Lower lobe of right lung (tissue), 2 donors: ENCODE data around the gene SSBP2. TPM values are rescaled to one million over a fixed set of nuclear protein-coding genes. Genes with fewer than 3 reads are reported as not detected.
"Not testable (repeated sequence)": the region's sequence is repeated elsewhere in the genome, so short reads cannot be mapped to it uniquely, and the experiment has no call there.

Source experiments
- ATAC-seq, 2 donors: fragments of 200-7000 bp; cut with Tn5 transposase; one replicate each; pipeline ENCODE4 v1.9.1; 2020 to 2022; ENCODE audit warnings: mild to moderate bottlenecking in 2 of 2, moderate library complexity in 2 of 2
- DNase-seq: peaks from one replicate; pipeline ENCODE4 v3.0.0-alpha.2; 2020
- H3K27ac ChIP-seq: fragments of 200-600 bp; one replicate; pipeline ENCODE4 v1.8.0; 2022
- H3K27me3 ChIP-seq: fragments of 200-600 bp; one replicate; pipeline ENCODE4 v1.8.0; 2022; ENCODE audit warnings: low read depth
- H3K36me3 ChIP-seq: fragments of 200-600 bp; one replicate; pipeline ENCODE4 v1.8.0; 2022; ENCODE audit warnings: mild to moderate bottlenecking
- H3K4me1 ChIP-seq: fragments of 200-600 bp; one replicate; pipeline ENCODE4 v1.8.0; 2022
- H3K4me3 ChIP-seq: fragments of 200-600 bp; one replicate; pipeline ENCODE4 v1.8.0; 2022; ENCODE audit warnings: mild to moderate bottlenecking
- H3K9me3 ChIP-seq: fragments of 200-600 bp; one replicate; pipeline ENCODE4 v1.8.0; 2022
- intact Hi-C: fragments of 100-400 bp; cut with DNase I; formaldehyde crosslinking; loops from one replicate; pipeline ENCODE4 v1.11.0; 2022
- total RNA-seq: library from RNA; stranded (reverse); fragmentation: NEBNext Ultra II Directional; extraction: Animal tissue kit (Norgen Biotek cat#: 25700); gene quantifications from one replicate; pipeline ENCODE4 v1.2.1, GENCODE V29; 2021
- TF ChIP-seq, protein P1 (sequence below): fragments of 200-600 bp; IDR thresholded peaks from one replicate; pipeline ENCODE4 v1.8.0; 2022; ENCODE audit warnings: antibody characterized with exemption, mild to moderate bottlenecking
- donor health status: DM: no; HTN: yes; CAD: no; lungs with severe emphysema.

SSBP2 gene
- total RNA-seq, 1 donor from 2014 or later: 41.1 TPM

DNA sequence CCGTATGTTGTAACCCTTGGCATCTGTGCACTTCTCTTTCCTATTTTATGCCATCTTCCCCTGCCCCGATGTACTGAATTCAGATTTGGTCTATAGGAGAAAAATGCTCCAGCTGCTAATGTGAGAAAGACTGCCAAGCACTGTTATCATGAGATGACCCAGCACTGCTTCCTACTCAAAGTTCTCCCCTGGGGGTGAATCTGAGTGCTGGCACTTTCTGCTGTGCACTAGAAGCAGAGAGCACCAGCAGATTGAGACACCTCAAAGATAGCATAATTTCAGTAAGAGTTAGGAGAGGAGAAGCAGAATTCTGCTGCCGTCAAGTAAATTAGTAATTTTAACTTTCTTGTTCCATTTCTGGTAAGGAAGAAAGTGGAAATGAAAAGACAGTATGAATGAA is 264.2 kb downstream of the SSBP2 start:
- TF ChIP-seq, protein P1, sequence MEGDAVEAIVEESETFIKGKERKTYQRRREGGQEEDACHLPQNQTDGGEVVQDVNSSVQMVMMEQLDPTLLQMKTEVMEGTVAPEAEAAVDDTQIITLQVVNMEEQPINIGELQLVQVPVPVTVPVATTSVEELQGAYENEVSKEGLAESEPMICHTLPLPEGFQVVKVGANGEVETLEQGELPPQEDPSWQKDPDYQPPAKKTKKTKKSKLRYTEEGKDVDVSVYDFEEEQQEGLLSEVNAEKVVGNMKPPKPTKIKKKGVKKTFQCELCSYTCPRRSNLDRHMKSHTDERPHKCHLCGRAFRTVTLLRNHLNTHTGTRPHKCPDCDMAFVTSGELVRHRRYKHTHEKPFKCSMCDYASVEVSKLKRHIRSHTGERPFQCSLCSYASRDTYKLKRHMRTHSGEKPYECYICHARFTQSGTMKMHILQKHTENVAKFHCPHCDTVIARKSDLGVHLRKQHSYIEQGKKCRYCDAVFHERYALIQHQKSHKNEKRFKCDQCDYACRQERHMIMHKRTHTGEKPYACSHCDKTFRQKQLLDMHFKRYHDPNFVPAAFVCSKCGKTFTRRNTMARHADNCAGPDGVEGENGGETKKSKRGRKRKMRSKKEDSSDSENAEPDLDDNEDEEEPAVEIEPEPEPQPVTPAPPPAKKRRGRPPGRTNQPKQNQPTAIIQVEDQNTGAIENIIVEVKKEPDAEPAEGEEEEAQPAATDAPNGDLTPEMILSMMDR: no peak
- H3K4me1 ChIP-seq: no peaks in the 10 kb centered on the region
- intact Hi-C loops: no loop called here
- DNase-seq (no peak), ATAC-seq (no peak)
- H3K4me3 ChIP-seq: no peak overlapping the region
- no peaks in the 10 kb centered on the region for H3K36me3 ChIP-seq
- H3K27me3 ChIP-seq: no peaks in the 10 kb centered on the region
- no peak overlapping the region for H3K27ac ChIP-seq
- H3K9me3 ChIP-seq: no peaks in the 10 kb centered on the region

DNA sequence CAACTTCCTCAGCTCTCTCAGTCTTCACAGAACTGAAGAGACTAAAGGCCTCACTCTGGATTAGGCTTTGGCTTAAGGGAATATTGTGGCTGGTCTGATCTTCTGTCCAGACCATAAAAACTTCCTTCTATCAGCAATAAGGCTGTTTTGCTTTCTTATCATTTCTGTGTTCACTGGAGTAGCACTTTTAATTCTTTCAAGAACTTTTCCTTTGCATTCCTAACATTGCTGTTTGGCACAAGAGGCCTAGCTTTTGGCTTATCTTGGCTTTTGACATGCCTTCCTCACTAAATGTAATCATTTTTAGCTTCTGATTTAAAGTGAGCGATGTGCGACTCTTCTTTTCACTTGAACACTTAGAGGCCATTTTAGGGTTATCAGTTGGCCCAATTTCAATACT is 268.3 kb downstream of the SSBP2 start:
- TF ChIP-seq, protein P1: no peak
- Histone ChIP-seq H3K9me3 (no peaks in the 10 kb centered on the region), H3K36me3 (no peaks in the 10 kb centered on the region), H3K27me3 (no peaks in the 10 kb centered on the region), H3K27ac (peak overlapping the region; percentile 5), H3K4me3 (no peak overlapping the region), H3K4me1 (no peaks in the 10 kb centered on the region)
- DNase-seq (no peak), ATAC-seq (peak in 1 of 2 donors; percentile 80)
- intact Hi-C loops: no loop called here

DNA sequence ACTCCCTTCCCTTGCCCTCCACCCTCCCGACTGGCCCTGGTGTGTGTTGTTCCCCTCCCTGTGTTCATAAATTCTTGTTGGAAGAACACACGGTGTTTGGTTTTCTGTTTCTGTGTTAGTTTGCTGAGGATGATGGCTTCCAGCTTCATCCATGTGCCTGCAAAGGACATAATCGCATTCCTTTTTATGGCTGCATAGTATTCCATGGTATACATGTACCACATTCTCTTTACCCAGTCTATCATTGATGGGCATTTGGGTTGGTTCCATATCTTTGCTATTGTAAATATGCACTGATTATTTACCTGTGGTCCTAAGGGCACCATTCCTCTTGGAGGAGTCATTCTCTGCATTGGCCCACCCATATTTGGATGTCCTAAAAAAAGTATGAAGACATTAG is 277.5 kb downstream of the SSBP2 start:
- H3K4me3 ChIP-seq, intact Hi-C loops, H3K27me3 ChIP-seq, H3K27ac ChIP-seq, ATAC-seq, H3K4me1 ChIP-seq, DNase-seq, H3K9me3 ChIP-seq: not testable (repeated sequence)
- H3K36me3 ChIP-seq: peaks cover 17% of the 10 kb centered on the region

DNA sequence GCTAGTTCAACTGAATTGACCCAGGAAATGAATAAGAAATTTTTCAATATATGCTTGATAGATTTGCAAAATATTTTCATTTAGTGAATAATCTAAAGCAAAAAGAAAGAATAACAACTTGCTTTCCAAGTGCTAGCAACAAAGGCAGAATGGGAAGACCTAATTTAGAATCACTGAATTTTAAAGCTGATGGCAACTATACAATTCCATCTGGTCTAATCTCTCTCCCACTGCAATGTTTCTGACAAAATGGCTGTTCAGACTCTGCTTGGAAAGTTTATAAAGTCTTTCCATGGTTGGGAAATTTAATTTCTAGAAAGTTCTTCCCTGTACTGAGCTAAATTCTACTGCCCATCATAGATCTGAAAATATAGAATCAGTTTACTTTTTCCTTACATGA is 281.2 kb downstream of the SSBP2 start:
- no peak for ATAC-seq
- intact Hi-C loops: no loop called here
- TF ChIP-seq, protein P1: no peak
- no peaks in the 10 kb centered on the region for H3K4me1 ChIP-seq
- peaks cover 17% of the 10 kb centered on the region for H3K36me3 ChIP-seq
- H3K27me3 ChIP-seq: no peaks in the 10 kb centered on the region
- H3K4me3 ChIP-seq: no peak overlapping the region
- H3K27ac ChIP-seq: no peak overlapping the region
- H3K9me3 ChIP-seq: no peaks in the 10 kb centered on the region
- DNase-seq: no peak

DNA sequence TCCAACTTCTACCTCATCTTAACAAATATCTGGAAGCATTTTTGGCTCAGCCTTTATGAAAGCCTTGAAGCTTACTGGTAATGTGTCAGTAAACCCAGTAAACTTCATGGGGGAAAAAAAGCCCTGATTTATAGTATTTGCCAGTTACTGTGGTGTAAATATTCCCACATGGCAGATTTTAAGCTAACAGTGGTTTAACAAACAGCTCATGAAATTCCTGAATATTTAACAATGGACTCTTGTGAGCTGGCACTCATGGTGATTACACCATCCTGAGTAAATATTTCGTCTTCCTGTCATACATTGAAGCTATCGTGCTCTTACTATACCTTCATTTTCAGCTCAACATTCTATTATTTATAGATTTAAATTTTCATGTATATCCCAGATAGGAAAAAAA is 300.0 kb downstream of the SSBP2 start:
- DNase-seq: no peak
- Histone ChIP-seq H3K4me3 (no peak overlapping the region), H3K36me3 (no peaks in the 10 kb centered on the region), H3K9me3 (no peaks in the 10 kb centered on the region), H3K27me3 (no peaks in the 10 kb centered on the region), H3K4me1 (no peaks in the 10 kb centered on the region), H3K27ac (no peak overlapping the region)
- intact Hi-C loops: no loop called here
- no peak for ATAC-seq
- TF ChIP-seq, protein P1: no peak

DNA sequence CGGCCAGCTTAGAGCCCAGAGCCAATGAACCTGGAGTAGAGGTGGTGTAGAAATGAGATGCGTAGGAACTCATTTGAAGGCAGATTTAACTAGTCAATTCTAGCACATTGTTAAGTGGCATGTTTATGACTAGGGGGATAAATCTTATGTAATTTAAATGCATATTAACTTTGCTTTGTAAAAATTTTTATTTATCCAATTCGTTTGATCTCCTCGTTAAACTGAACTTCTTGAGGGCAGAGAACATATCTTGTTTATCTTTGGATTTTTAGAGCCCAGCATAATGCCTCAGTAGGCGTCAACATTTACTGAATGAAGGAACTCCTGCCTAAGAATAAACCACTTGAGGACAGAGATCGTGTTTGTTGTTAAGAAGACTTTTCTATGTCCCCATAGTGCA is 315.9 kb downstream of the SSBP2 start:
- Histone ChIP-seq H3K27ac (no peak overlapping the region), H3K9me3 (no peaks in the 10 kb centered on the region), H3K4me1 (no peaks in the 10 kb centered on the region), H3K36me3 (no peaks in the 10 kb centered on the region), H3K27me3 (no peaks in the 10 kb centered on the region), H3K4me3 (no peak overlapping the region)
- TF ChIP-seq, protein P1: no peak
- DNase-seq (no peak), ATAC-seq (no peak)
- intact Hi-C loops: no loop called here
